Left cardiac atrium (tissue), 4 donors: ENCODE results near the gene RAB24. TPM values are rescaled to one million over a fixed set of nuclear protein-coding genes. Genes with fewer than 3 reads are reported as not detected.

Source experiments
- ATAC-seq, 2 donors: fragments of 200-7000 bp; cut with Tn5 transposase; one replicate each; pipeline ENCODE4 v1.9.1; 2020; ENCODE audit warnings: mild to moderate bottlenecking in 2 of 2, moderate library complexity in 2 of 2
- DNase-seq: peaks from one replicate; pipeline ENCODE4 v3.0.0-alpha.2; 2020
- intact Hi-C, 2 donors: fragments of 100-400 bp; cut with DNase I; formaldehyde crosslinking; loops; one replicate each; pipeline versions ENCODE4 v1.14.1 to v1.15.1; 2022 to 2023
- total RNA-seq, 2 donors: library from RNA; stranded (reverse); fragmentation: NEBNext Ultra II Directional; extraction: Animal tissue kit (Norgen Biotek cat#: 25700); gene quantifications; one replicate each; pipeline ENCODE4 v1.2.1, GENCODE V29; 2021
- donor health status: DM: no; HTN: yes; CAD: no.
- donor health status: DM: no; HTN: yes; CAD: no; lungs with severe emphysema.
- donor health status: DM: yes; HTN: yes; CAD: no.
- donor health status: Dilated cardiomyopathy.

The RAB24 gene
- total RNA-seq, 2 donors from 2014 or later: 18.8 to 20.1 TPM

DNA sequence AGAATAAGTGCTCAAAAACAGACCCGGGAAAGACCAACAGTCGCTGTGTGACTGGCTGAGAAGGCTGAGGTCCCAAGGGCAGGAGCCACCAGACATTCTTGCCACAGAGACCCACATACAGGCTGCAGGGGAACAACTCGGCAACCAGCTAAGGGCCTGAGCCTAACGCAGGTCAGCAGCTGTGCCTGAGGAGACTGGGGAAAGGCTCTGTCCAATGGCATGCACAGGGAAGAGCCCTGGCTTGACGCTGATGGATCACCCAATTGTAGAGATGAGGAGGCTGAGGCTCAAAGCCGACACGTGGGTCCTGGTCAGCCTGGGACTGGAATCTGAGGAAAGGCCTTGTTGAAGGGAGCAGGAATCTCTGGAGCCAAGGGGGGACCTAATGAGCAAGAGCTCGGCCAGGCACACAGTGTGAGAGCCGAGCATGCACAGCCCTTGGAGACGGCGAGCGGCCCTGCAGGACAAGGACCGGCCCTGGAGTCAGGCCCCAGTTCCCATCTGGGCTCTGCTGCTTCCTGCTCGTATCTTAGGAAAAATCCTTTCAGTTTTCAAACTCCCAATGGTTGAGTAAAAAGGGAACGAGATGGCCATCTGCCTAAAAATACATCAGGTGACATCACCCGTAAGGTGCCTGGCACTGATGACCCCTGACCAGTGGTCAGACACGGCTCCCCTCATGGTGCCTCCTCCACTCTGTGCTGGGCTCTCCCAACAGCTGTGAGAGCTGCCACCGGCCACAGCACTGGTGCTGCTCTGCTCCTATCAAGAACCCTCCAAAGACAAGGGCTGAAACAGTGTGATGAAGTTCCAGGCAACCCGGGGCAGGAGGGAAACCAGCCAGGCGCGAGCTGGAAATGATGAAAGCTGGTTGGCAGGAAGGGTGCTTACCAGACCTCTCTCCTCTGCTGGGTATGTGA is 31.5 kb upstream of the RAB24 start:
- no peak for DNase-seq
- intact Hi-C loops: no loop called here
- ATAC-seq: peak; percentile 52 to 83

DNA sequence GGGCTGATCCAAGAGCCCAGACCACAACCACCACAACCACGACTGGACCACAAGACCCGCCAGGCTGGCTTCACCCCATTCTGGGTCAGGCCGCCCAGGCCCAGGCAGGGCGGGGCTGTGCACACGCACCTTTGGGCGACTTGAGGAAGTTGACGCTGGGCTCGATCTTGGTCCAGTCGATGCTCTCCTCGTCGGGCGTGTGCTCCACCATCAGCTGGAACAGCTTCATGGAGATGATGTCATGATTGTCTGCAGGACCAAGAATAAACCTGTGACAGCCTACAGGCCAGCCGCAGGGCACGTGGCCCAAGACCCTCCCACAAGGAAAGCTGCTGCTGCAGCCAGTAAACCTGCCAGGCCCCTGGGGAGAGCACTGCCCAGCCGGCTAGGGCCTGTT is 30.6 kb upstream of the RAB24 start:
- ATAC-seq (no peak), DNase-seq (no peak)
- intact Hi-C loops: no loop called here

DNA sequence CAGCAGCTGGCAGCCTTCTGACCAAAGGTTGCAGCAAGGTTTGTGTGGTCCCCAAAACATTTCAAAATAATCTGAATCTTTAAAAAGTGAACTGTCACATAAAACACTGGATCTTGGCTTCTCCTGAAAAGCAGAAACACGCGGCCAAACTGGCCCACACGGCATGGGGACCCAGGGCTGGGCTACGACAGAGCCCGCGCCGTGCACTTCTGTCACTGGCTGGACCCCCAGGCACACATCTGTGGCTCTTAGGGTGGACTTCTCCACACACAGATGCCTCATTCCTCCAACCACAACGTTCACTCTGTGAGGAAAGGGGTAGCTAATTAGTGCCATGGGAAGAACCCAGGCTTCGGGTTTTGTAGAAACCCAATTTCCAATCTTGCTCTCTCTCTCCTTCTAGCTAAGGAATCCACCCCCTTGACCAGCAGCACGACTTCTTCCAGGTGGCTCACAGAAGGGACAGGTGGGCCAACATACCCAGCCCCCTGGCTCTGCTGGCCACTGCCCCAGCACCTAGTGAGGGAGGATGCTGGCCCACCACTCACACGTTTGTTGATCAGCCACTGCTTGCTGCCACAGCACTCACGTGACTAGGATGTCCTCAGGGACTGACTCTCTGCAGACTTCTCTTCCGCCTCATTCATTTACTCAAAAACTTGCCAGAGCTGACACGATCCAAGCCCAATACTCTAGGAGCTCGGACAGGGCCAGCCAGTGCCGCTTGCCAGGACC is 30.1 kb upstream of the RAB24 start:
- no peak for ATAC-seq
- no peak for DNase-seq
- intact Hi-C loops: no loop called here

DNA sequence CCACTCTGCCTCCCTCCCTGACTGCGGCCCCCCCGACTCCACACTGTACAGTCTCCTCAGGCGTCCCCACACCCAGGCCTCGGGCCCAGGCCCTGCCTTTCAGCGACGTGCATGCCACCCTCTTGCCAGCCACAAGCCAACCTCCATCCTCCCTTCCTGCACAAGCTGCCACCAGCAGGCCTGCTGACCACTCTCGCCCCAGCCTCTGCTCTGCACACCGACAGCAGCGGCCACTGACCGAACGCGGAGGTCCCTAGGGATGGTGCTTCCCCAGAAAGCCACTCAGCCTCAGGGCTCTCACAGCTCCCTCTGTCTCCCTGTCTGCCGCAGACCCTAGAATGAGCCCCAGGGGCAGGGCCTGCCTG is 29.4 kb upstream of the RAB24 start:
- intact Hi-C loops: no loop called here
- ATAC-seq: no peak
- no peak for DNase-seq

DNA sequence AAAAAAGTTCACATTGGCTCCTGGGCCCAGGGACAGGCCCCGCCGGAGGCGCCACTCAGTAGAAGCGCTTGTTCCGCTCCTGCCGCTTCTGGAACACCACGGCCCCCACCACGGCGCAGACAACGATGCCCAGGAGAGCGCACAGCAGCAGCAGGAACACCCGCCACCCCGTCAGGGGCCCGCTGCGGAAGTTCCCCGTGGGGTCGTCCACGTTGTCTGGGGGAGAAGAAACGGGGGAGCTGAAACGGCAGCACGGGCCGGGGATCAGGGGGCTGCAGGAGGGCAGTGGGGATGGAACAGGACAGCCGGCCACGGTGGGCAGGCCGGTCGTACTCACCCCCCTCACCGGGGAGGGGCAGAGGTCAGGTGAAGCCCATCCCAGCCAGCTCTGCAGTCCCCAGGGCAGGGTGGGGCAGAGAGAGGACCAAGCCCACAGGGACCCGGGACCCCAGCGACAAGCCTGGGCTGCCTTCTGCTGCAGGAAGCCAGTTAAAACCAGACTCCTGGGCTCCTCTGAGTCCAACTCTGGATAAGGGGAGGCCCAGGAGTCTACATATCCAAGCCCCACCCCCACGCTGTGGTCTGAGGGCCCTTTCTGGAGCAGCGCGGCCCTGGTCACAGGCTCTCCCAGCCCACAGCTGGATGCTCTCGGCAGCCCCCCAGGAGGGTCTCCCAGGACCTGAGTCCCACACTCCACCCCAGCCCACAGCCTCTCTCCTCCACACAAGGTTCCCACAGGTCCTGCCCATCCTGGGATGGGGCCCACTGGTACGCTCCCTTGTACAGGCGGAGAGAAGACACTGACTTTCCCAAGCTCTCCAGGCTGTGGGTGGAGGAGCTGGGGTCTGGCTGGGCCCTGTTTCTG is 28.7 kb upstream of the RAB24 start:
- intact Hi-C loops: no loop called here
- no peak for ATAC-seq

DNA sequence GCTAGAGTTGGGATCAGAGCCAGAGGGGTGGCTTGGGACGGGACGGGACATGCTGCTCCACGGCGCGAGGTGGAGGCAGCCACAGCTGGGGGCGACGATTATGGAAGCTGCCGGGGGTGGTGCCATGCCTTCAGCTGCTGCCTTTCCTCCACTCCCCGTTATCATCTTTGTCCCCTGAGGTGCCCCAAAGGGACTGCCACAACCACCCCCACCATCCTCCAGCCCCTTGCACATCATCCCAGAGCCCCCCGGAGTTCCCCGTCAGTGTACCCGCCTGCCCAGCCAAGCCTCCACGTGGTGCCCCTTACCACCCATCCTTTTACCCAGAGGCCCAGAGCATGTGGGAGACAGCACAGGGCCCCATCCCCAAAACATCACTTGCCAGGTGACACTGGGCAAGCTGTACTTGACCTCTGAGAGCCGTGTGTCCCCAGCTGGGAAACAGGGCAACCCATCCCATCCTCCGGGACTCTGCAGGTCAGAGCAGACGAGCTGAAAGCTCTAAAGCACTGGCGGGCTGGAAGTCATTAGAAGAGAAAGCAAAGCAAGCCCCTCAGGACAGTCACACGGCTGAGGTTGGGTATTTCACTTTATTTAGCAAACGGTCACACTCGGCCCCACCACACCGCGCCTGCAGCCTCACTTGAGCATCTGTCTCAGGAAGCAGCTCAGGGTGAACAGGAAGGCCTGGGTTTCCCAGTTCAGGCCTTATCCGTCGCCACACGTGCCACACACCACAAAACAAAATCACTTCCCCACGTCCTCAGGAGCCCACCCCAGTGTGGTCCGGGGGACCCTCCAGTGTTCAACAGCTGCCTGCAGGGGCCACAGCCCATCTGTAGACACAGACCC is 27.7 kb upstream of the RAB24 start:
- ATAC-seq (no peak), DNase-seq (no peak)
- intact Hi-C loops: no loop called here

More for the DNA sequence above, 28.7 kb upstream of the RAB24 start:
- DNase-seq: no peak

DNA sequence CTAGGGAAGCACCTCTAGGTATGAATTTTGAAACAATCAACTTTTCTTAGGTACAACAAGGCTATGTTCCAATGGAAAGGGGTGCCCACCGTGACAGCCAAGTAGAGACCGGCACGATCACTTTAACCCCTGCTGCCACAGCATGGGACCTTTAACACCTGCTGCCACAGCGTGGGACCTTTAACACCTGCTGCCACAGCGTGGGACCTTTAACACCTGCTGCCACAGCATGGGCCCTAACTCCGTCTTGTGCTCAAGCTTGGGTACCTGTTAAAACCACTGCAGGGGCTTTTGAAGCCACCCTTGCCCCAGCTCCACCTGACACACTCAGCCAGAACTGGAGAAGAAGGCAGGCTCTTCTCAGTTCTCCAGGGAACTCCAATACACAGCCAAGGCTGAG is 26.4 kb upstream of the RAB24 start:
- intact Hi-C loops: no loop called here
- DNase-seq: no peak
- no peak for ATAC-seq

DNA sequence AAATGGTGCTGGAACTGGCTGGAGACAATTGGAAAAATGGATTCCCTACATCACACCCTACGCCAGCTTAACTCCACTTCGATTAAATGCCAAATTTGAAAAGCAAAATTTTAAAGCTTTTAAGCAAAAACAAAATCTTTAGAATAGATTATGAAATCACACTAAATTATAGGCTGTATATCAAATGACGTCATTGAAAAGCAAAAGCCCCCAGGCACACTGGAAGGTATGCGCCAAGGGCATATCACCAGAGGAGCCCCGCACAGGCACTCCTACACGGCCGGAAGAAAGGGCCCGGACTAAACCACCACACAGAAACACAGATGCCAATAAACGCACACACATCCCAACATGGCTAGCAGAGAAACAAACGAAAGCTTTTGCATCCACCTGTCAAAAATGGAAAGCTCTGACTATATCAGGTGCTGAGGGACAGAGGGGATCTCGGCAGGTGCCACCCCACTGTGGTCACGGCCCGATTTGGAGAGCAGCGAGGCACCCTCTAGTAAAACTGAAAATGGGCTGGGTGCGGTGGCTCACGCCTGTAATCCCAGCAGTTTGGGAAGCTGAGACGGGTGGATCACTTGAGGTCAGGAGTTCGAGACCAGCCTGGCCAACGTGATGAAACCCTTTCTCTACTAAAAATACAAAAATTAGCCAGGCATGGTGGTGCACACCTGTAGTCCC is 25.2 kb upstream of the RAB24 start:
- DNase-seq: no peak
- intact Hi-C loops: no loop called here
- no peak for ATAC-seq

DNA sequence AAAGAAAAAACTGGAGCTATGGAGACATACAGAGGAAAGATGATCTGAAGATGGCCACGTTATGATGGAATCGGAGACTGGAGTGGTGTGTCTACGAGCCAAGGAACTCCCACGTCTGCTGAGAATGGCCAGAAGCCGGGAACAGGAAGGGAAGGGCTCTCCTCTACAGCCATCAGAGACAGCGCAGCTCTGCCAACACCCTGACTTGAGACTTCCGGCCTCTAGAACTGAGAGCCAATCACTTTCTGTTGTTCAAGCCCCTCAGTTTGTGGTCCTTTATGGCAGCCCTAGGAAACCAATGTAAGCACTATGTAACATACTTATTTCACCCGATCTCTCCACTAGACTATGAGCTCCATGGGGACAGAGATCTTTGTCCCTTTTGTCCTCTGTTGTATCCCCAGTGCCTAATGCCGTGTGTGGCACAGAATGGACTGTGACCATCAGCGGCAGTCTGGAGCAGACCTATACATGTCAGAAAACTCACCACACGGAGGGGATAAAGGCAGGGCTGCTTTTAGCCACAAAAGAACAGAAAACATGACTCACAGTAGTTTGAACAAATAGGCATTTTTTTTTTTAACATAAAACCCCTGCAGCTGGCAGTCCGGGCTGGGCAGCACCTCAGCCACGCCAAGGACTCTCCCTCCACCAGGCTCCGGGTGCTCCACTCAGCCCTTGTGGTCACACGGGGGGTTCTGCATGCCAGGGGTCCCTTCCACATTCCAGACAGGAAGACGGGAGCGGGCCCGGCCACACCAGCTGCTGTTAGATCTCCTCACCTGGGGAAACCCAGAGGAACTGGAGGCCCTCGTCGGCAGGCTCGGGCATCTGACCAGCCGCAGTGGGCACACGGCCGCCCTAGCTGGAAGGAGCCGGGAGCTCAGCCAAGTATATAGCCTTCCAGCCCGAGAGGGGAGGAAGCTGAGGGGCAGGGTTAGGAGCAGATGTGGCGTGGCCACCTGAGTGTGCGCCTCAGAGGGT is 24.3 kb upstream of the RAB24 start:
- intact Hi-C loops: no loop called here
- ATAC-seq (peak; percentile 69 to 86), DNase-seq (peak; percentile 76)

DNA sequence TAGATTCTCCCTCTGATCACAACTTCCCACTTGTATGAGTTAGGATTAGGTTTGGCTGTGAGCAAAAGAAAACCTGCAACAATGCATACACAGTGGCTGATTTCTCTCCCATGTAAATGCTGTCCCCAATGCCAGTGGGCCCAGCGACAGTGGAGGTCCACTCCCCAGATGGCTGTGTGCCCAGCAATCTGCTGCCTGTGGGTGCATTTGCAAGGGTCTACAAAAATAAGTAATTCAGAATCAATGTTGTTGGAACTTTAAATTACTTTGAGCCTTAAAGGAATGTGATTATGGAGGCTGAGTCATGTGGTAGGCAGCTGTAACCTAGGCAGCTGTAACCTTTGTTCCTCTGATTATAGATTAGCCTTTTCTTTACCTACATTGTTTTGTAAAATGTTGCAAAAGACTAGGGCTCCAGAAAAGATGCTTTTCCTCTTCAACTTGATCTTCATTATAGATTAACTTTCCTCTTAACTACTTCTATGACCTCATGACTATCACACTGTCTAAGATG is 22.4 kb upstream of the RAB24 start:
- ATAC-seq (no peak), DNase-seq (no peak)
- intact Hi-C loops: no loop called here

DNA sequence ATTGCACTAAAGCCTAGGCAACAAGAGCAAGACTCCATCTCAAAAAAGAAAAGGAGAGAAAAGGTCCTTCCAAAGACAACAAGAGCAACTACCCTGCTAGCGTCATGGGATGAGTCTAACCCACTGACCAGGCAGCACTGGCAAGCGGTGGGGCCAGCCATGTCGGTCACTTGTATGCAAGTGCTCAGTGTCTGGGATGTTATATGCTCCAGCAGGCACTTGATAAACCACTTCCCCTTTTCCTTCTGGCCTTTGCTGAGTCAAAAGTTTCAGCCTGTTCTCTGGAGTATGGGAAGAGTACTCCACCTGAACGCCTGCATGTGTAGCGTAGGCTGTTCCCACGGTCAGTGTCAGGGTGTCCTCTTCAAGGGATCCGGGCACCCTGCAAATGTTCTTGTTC is 17.4 kb upstream of the RAB24 start:
- DNase-seq (no peak), ATAC-seq (peak in 1 of 2 donors; percentile 39)
- intact Hi-C loops: no loop called here

DNA sequence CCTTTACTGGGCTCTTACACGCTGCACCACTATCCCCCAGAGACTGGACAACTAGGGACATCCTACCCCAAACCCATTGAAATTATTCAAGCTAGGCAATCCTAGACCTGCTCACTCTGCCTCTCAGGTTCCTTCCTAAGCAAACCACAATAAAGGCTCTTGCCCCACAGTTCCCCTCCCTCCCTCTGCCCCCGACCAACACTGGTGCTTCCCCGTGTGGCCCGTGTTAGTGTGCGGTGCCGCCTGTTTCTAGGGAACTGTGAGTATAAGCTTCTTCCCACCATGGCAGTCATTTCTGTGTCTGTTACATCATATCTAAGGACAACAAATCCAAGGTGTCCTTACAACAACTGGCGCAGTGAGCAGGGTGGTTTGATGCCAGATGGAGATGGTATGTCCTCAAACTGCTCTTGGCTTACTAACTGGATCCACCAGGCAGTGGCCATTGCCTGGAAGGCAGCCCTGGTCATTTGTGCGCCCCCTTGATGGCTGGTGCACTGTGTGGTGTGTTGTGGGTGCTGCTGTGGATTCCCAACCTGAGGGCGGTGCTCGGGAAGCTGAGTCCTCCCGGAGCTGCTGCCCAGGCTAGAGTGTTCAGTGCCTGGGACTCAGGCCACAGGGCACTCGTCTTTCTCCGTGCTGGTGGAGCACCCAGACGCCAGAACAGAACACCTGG is 16.5 kb upstream of the RAB24 start:
- DNase-seq (no peak), ATAC-seq (no peak)
- intact Hi-C loops: loop anchor here (5.0 to 10.0 kb wide), 2 partner anchors 45 to 62 kb away; partner anchors contain the start of gene SLC34A1 (in 1 of the 2)

DNA sequence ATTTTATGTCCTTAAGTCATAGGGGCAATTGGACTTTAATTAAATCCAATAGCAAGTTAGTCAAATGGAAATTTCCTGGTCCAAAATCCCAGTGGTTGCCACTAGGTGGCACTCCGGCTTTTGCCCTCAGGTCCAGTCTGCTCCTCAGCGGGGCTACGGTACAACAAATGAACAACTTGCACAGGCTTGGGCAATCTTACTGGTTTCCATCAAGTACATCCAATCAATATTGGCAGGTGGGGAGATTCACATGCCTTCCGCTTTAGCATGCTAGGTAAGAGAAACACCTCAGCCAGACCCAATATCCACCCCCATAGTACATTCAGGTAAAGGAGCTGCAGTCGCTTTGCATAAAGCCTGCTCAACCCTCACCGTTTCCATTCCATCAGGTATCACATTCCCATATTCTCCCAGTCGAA is 14.4 kb upstream of the RAB24 start:
- ATAC-seq (peak; percentile 48 to 53), DNase-seq (peak; percentile 74)
- intact Hi-C loops: loop anchor here (5.0 to 10.0 kb wide), 2 partner anchors 47 to 64 kb away; partner anchors contain the start of gene SLC34A1 (in 1 of the 2)

DNA sequence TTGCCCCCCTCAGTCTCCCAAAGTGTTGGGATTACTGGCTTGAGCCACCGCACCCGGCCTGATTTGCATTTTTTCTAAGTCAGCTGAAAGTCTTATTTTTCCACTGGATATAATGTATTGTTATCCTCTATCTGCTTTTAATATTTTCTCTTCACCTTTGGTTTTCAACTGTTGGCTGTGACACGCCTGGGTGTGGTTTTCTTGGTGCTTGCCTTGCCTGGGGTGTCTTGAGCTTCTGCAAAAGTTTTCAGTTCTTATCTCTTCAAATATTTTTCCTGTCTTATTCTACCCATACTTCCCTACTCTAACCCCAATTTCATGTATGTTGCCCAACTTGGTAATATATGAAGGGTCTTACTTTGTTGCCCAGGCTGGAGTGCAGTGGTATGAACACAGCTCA is 12.5 kb upstream of the RAB24 start:
- intact Hi-C loops: loop anchor here (5.0 to 10.0 kb wide), 2 partner anchors 49 to 66 kb away; partner anchors contain the start of gene SLC34A1 (in 1 of the 2)
- DNase-seq: no peak
- no peak for ATAC-seq

DNA sequence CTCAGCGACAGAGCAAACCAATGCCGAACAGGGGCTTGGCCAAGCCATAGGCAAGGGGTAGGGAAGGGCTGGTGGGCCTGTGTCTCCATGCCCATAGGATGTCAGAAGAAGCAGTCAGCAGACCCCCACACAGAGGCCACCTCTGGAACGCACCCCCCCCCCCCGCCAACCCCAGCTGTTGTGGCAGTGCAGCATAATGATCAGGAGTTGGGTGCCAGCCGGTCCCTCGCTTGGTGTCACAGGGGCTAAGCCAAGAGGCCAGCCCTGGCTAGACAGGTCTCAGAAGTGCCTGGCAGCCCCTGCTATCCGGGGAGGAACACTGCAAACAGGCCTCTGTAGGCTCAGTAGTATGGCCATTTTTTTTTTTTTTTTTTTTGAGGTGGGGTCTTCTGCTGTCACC is 11.9 kb upstream of the RAB24 start:
- intact Hi-C loops: loop anchor here (5.0 to 10.0 kb wide), 2 partner anchors 49 to 67 kb away; partner anchors contain the start of gene SLC34A1 (in 1 of the 2)
- DNase-seq (no peak), ATAC-seq (no peak)
